Stimulated activated CD4-positive, alpha-beta T cell treated with anti-CD3 and anti-CD28 coated beads, Interleukin-2, amount 100 ng/mL, for 24 hours (primary cell): ENCODE measurements around the gene LITAF.

Experiments
- DNase-seq, 2 donors: peaks; one replicate each; pipeline ENCODE4 v3.0.0-alpha.2; 2020

The LITAF gene

DNA sequence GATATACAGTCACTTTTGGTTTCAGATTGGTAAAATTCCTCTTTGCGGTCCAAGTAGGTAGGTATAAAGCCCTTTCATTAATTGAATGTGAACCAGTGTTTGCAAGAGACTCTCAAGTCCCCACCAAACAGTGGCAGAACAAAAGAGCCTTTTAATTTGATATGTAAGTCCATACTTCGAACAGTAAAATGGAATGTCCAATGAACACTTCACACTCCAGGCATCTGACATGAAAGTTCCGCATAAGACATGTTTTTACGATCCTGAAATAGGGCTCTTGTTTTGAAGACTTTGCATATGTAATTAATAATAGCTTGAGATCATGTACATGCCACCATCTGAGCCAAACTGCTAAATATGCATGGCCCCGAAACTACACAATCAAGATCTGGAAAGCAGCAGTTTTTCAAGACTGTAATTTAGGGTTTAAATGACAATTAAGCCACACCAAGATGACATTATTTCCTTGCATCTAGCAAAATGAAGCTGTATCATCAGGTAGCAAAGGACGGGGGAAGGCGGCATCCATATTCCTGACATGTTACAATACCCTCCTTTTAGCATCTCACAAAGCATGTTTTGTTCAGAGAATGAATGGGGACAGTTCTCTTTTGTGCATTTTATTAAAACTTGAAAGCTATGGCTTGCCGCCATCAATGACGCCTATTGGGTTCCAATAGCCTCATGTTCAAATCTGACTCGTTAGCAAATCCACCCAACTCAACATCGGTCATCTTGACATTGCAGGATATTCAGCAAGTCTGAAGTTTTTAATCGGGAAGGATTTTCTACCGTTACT lies 39.4 kb downstream of the LITAF start:
- DNase-seq: no peak

DNA sequence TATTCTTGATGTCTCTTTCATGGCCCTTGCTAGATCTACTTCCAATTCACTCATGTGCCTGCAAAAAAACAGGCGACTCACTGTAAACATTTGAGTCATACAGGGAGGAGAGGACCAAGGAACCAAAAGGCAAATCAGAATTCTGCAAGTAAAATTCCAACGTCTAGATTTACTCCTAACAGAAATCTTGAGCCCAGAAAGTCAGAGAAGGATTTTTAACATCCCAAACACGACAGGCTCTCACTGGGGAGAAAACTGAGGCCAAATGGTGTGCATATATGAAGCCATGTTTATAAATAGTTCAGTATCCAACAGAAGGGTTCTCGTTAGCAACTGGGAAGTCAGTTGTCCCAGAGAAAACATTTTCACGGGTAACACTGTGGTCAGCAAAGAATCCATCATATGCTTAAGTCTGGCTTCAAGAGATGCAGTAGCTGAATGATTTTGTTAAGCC lies 40.1 kb downstream of the LITAF start:
- DNase-seq: no peak

DNA sequence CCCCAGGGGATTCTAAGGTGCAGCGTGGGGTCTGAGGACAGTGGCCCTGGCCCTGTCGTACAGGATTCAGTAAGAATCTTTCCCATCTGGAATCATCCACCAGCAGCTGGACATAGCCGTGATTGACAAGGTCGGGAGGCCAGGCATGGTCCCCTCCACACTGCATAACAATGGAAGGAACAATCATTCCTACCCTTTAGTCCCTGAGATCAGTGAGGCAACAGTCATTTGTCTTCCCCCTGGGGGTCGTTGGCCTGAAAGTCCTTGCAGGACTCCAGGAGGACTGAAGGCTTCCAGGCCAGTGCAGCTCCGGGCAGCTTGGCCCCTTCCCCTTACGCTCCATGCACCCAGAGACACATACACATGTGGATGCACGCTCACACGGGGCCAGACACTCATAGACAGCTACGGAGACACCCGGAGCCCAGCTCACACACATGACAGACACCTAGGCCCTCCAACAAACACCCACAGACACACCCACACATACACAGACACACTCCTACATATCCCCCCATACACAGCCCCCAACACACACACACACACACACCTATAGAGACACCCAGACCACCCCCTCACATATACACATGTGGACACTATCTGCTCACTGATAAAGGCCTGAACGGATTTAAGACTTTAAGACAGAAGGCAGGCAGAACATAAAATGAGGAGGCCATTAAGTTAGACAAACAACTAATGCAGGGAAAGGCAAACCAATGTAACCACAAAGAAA lies 42.9 kb downstream of the LITAF start:
- DNase-seq: no peak

DNA sequence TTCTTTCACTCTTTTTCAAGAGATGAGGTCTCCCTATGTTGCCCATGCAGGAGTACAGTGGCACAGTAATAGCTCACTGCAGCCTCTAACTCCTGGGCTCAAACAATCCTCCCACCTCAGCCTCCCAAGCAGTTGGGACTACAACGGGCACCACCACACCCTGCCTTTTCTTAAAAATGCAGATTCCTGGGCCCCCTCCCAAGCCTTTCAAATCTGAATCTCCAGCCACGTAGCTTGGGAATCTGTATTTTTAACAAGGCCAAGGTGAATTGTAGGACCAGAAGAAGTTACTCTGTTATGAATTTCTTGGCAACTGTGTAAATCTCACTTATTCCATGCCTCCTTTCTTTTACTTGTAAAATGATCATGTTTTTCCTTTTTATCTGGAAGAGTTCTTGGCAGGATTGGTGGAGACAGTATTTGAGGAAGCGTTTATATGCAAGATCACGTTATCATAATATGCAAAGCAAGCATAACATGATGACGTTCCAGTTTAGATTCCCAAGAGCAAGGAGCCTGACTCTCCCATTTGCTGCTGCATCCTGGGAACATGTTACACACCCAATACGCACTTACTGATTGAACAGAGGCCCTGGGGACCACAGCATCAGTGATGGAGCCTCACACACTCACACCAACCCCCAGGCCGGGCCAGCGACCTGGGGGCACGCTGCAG lies 44.5 kb downstream of the LITAF start:
- DNase-seq: no peak

DNA sequence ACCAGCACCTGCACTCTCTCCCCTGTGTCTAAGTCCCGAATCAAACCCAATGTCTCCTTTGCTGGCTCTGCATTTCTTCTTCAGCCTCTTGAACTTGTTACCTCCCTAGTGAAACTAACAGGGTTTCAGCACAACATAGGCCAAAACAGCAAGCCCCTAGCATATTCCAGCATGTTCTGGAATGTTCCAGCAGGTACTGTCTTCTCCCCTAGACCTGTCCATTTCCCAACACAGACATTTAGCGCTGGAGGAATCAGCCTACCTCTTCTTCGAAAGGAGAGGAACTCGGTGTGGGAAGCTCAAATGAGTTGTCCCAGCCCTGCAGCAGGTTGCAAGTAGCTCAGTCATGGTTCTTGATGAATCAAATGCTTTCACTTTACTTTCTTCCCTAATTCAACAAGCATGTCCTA lies 47.1 kb downstream of the LITAF start:
- DNase-seq: no peak

DNA sequence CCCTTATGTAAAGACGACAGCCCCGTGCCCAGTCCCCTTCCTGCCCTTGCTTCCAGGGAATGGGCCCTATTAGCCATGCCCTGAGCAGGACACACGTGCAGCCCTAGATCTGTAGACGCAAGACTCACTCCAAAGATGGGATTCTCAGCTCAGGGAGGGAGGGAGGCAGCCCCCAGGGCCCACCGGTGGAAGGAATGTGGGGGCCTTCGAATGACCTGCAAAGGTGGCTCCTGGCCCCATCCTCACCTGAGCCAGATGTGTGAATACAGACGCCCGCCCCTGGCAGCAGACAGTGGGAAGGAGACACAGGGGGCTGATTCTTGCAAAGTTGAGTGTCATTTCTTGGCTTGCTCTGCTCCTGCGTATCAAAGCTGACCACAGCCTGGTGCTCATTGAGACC lies 47.8 kb downstream of the LITAF start:
- no peak for DNase-seq

DNA sequence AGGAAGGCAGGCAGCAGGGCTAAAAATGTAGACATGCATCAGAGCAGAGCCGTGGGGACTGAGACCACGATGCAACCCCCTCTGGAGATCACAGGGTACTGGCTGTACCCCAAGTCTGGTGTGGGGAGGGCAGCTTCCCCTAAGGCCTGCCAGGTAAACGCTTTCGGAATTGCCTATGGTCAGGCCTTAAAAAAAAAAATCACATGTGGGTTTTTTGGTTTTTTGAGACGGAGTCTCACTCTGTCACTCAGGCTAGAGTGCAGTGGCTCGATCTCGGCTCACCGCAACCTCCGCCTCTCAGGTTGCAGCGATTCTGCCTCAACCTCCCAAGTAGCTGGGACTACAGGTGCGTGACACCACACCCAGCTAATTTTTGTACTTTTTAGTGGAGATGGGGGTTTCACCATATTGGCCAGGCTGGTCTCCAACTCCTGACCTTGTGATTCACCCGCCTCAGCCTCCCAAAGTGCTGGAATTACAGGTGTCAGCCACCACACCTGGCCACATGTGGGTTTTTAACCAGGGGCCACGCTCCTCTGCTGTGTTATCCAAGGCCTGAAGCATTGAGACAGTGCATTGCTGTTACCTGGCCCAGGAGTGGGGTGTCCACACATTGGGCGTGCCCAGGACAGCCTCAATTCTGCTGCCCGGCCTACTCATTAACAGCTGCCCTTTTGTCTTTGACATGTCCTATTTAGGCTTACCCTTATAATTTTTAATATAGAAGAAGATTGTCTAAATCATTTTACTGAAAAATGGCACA lies 50.4 kb downstream of the LITAF start:
- no peak for DNase-seq

DNA sequence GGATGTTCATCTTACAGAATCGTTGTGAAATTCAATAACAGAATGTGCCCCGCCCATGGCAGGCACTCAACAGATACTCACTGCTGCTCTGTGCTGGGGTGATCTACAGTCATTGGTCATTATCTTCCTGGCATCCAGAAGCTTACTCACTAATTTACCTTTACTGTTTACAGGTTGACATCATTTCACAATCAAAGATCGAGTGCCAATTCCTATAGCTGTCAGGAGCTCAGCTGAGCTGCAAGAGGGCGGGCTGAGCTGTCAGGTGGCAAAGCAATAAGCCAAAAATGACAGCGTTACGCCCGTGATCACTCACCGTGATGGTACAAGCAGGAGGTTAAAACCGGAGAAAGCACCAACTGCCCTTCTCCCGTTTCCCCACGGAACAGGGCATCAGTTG lies 51.2 kb downstream of the LITAF start:
- DNase-seq: no peak

DNA sequence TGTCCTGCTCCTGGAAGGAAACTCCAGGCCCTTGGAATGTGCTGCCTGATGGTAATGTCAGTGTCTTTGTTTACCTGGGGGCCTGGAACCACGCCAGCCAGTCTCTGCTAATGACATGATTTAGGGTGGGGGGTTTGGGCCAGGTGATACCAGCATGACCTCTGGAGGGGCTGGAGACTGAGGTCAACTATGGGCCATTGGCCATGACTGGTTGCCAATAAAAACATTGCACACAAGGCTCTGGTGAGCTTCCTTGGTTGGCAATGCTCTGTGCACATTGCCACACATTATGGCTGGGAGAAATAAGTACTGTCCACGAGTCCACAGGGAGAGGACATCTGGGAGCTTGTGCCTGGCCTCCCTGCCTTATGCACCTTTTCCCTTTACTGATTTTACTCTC lies 52.5 kb downstream of the LITAF start:
- no peak for DNase-seq

DNA sequence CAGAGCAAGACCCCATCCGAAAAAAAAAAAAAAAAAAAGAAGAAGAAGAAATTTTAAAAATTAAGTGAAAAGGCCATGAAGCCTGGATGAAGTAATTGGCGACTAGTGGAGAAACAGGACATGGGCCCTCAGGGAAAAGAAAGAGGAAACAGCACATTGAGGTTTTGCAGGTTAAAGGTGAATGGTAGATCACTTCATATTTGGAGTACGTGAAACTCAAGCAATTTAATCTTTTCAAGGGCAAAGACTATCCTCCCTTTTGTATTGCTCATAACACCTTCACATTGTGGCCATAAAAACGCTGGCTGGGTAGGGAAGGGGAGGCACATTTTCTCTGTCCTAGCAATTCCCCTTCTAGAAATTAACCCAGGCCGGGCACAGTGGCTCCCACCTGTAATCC lies 53.1 kb downstream of the LITAF start:
- DNase-seq: no peak

DNA sequence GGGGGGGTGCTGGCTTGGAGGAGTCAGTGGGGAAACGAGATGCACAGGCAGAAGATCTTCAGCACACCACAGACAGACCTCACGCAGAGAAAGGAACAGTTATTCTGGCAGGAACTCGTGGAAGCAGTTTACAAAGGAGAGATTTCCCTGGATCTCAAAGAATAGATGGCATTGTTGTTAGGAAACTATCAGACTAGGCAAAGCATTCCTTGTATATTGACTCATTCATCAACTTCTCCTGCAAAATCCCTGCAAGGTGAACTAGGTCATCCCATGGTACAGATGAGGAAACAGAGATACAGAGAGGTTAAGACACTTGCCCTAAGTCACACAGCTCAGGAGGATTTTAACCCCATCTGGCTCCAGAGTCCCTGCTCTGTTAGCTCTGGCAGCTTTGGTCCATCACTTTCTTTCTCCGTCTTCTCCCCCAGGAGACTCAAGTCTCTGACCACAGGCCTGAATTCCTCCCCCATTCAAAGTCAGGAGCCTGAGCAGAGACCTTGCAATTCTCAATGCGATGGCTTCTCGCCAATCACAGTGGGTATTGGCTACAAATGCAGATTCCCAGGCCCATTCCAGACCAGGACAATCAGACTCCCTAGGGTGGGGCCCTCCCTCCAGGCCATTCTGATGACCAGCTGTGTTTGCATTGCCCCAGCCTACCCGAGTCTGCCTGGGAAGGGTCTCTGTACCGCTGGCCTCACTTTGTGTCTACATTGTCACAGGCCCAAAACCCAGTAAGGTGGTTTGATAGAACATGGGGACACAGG lies 56.4 kb downstream of the LITAF start:
- DNase-seq: no peak

DNA sequence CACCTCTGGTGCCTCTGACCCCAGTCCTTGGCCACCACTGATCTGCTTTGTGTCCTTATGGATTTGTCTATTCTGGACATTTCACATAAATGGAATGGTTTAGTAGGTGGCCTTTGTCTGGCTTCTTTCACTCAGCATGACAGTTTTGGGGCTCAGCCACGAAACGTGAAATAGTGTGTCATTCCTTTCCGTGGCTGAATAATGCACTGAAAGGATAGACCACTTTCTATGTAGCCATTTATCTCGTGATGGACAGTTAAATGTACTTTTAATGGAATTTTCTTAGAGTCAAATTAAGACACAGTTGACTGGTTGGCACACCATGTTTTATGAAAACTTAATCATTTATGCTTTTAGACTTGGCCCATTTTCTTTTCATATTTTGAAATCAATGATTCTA lies 57.4 kb downstream of the LITAF start:
- DNase-seq: no peak

DNA sequence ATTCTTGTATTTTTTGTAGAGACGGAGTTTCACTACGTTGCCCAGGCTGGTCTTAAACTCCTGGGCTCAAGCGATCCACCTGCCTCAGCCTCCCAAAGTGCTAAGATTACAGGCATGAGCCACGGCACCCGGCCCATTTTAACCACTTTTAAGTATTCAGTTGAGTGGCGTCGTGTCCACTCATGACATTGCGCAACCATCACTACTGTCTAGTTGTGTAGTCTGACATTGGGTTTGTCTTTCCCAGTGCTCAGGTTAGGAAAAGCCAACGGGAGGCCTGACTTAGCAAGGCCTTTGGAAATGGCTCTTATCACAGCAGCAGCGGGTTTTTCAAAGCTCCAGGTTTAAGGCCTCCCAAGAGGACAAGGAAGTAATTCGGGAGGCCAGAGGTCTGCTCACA lies 58.7 kb downstream of the LITAF start:
- DNase-seq: no peak

DNA sequence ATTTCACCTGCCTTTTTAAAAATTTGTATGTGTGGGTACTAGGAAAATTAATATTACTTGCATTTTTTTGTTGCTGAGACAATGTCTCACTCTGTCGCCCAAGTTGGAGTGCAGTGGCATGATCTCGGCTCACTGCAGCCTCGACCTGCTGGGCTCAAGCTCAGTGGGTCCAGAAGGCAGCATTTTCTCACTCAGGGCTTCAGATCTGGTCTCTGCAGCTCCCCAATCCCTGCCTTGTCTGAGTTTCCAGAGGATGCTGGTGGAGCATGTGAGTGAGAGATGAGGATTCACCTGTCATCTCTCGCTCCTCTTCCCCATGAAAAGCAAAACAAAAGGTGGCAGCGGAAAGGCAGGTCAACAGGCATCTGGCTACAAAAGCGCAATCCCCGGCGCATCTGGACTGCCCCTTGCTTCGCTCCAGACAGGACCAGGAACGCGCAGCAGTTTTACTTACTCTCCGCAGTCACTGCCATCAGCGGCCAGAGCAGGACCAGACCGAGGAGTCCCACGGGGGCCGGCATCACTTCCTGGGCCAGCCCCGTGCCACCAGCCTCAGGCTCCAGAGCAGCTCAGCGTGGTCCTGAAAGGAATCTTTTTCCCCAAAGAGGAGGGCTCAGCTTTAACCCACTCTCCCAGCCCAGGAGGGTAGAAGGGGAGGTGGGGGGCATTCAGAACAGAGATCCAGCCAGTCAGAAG lies 59.9 kb downstream of the LITAF start:
- no peak for DNase-seq

DNA sequence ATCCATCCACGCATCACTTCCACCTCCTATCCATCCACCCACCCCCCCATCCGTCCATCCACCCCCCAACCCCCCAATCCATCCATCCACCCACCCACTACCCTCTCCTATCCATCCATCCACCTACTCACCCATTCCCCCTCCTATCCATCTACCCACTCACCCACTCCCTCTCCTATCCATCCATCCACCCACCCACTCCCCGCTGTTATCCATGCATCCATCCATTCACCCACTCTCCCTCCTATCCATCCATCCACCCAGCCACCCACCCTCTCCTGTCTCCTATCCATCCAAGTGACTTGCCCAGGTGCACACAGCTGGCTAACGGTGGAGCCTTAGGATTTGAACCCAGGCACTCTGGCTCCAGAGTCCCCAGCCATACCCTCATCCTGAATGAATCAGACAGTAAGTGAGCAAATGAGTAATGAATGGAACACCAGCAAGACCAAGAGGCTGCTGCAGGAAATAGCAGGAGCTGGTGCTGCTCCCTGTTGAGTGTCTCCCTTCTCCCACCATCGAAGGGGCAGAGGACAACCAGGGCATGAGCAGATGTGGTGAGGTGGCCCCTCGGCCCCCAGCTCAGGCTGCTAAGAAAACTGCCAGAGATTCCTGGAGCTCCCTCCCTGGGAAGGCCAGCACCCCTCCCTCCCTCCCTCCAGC lies 62.5 kb downstream of the LITAF start:
- DNase-seq: no peak

DNA sequence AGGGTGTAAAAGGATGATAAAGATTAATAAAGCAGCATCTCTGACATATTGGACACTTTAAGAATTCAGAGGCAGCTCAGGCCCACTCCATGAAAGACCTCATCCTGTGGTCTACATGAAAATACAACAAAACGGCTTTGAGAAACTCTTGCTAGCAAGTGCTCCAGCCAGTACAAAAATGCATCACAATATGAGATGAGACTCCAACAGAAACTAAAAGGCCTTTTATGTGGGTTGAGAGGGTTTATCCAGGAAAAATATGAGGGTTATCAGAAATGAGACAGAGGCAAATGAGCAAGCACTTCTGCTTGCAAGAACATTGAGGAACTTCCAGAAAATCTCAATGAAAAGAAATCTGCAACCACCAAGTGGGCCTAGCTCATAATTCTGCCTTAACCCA lies 65.7 kb downstream of the LITAF start:
- no peak for DNase-seq

DNA sequence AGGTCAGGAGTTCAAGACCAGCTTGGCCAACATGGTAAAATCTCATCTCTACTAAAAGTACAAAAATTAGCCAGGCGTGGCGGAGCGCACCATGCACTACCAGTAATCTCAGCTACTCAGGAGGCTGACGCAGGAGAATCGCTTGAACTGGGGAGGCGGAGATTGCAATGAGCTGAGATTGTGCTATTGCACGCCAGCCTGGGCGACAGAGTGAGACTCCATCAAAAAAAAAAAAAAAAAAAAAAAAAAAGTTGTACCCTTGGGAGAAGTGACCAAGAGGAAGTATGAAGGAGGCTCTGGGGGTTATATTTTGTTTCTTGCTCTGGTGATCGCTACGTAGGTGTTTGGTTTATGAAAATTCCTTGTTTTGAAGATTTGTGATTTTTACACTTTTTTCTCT lies 66.3 kb downstream of the LITAF start:
- DNase-seq: no peak

DNA sequence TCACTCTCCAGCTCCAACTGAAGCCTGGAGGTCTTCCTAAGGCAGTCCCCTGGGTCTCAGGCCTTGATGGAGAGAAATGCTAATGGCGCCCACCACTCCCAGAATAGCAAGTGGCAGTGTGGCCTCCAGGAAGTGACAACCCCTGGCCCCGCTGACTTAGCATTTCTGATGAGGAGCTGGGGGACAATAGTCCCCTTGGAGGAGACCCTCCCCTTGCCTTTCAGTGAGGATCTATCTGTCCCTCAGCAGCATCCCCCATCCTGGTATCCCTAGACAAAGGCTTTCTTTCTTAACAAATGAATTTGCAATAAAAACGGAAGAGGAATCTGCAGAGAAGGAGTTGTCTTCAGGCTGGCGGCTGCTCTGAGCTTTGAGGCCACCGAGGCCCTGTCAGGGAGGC lies 68.8 kb downstream of the LITAF start:
- DNase-seq: no peak

DNA sequence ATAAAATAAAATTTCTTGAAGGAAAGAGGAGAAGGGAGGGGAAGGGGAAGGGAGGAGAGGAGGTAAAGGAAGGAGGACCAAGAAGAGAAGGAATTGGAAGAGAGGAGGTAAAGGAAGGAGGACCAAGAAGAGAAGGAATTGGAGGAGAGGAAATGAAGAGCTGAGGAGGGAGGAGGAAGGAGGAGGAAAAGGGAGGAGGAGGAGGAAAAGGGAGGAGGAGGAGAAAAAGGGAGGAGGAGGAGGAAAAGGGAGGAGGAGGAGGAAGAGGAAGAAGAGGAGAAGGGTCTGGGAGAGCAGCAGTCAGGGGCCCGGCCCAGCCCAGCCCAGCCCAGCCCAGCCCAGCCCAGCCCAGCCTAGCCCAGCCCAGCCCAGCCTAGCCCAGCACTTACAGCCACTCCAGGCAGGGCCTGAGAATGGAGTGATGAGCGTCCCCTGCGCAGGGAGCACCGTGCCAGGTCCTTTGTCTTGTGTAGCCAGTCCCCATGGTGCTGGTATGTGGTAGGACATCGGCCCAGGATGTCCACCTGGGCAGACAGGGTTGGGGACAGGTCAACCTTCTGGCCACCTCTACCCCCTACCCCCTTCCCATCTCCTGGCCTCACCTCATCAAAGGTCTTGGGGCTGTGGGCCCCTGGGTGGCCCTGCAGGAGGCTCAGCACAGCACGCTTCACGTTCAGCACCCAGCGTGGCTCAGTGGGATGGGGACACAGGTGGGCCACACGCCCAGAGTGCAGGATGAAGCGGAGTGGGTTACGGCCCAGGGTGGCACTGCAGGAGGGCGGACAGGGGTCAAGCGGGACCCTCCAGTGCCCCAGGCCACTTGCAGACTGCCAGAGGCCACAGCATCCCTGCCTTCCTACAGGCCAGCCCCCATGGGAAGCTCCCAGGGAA lies 70.9 kb downstream of the LITAF start:
- DNase-seq: no peak

DNA sequence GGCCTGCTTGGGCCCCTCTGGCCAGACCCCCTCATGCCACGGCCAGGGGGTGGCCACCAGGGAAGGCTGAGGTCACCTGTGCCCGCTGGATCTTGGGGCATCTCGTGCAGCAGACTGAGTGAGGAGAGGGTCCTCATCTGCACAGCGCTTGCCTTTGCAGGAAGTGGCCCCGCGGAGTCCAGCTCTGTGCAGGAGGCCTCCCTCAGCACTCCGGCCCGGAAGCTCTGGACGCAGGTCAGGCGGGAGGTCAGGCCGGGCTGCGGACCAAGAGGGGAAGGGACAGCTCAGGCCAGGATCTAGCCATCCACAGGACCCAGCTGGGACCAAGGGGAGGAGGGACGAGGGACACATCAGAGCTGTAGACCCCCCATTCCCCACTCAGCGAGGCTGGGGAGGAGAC lies 72.4 kb downstream of the LITAF start:
- DNase-seq: no peak
